NCI-H1092 (cell line): ENCODE results near the gene NOTCH3.

Experiments used
- DNase-seq: peaks from one replicate; lab custom pipeline; 2025; lab: John Stamatoyannopoulos, UW

NOTCH3 gene

DNA sequence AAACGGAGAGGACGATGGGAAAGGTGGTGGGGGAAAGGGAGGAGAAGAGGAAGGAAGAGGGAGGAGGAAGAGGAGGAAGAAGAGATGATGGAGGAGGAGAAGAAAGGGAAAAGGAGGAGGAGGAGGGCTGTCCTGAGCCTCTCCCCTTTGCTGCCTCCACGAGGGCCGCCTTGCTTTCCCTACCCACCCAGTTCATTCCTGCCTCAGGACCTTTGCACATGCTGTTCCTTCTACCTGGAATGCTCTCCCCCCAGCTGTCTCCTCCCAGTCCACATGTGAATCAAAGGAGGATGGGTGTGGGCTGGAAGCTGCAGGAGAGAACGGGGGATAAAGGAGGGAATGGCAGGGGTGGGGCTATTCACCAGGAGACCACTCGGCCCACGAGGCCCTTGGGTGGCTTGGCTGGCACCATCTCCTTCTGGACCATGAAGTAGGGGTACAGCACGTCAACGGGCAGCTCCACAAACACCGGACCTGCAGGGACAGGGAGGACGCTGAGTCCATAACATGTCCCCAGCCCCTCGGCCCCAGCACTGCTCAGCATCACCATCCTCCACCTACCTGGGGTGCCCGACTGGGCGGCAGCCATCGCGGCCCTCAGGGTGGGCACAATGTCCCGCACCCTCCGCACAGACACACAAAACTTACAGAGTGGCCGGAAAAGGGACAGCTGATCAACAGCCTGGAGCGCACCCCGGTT is 78.3 kb downstream of the NOTCH3 start:
- DNase-seq: no peak

DNA sequence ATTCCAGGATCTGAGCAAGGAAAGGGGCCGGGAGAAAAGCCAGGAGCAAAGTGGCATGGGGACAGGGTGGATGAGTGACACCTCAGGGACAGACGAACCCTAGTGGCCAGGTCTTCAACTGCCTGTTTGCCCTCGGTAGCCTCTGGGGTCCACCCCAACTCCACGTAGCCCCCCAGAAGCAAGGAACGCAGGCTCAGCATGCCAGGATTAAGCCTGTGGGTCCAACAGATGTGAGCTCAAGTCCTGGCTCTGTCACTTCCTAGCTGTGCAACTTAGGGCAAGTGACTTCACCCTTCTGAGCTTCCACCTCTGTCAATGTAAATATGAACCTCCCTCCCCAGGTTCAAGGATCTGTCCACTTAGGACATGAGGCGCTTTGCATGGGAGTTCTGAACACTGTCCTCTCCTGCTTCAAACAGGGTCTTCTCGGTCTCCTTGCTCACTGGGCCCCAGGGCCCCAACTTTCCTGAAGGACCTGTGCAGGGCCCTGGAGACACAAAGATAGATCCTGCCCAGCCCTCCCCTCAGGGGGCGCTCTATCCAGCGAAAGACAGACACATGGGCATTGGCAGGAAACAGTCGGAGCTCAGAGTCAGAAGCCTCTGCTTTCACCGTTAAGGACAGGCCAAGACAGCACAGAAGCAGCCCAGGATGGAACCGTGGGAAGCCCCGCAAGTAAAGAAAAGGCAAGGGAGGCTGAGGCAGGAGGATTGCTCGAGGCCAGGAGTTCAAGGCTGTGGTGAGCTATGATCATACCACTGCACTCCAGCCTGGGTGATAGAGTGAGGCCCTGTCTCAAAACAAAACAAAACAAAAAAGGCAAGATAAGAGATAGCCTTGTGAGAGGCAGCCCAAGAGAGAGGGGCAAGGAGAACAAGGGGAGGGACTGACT is 80.4 kb downstream of the NOTCH3 start:
- no peak for DNase-seq

- DNase-seq: no peak
These were observed 81.9 kb downstream of the NOTCH3 start for GRCh38 chr19:15118789-15119494.

DNA sequence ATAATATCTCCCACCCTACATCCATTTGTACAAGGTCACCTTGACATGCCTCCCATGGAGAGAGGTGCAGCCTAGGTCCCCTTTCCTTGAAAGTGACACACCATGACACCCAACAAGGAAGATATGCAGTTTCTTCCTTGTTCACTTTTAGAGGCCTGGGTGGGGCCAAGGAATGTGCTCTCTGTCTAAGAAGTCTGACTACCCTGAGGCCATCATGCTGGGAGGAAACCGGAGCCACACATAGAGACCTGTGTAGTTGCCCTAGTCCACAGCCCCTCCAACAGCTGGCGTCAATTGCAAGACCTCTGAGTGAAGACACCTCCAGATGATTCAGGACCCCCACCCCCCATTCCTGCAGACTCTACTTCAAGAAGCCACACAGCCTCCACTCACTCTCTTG is 82.5 kb downstream of the NOTCH3 start:
- DNase-seq: no peak

DNA sequence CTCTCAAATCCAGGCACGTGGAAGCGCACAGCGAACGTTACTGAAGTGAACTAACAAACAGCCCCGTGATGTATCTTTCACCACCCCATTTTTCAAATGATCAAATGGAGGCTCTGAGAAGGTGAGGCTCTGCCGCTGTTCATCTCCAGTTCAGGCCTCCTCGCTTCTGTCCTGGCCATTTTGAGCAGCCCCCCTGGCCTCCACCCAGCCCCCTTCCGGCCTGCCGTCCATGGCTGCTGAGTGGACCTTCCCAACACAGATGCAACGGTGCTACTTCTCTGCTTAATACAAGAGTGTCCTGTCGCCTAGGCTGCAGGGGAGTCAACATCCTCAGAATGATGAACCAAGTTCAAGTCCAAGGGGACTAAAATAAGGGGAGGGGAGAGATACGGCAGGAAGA is 83.9 kb downstream of the NOTCH3 start:
- DNase-seq: no peak

- no peak for DNase-seq
These were observed 84.8 kb downstream of the NOTCH3 start for GRCh38 chr19:15115762-15116615.

GRCh38 chr19:15115080-15115479 is 85.7 kb downstream of the NOTCH3 start:
- no peak for DNase-seq

- DNase-seq: no peak
These were observed 86.6 kb downstream of the NOTCH3 start for GRCh38 chr19:15114153-15114540.

DNA sequence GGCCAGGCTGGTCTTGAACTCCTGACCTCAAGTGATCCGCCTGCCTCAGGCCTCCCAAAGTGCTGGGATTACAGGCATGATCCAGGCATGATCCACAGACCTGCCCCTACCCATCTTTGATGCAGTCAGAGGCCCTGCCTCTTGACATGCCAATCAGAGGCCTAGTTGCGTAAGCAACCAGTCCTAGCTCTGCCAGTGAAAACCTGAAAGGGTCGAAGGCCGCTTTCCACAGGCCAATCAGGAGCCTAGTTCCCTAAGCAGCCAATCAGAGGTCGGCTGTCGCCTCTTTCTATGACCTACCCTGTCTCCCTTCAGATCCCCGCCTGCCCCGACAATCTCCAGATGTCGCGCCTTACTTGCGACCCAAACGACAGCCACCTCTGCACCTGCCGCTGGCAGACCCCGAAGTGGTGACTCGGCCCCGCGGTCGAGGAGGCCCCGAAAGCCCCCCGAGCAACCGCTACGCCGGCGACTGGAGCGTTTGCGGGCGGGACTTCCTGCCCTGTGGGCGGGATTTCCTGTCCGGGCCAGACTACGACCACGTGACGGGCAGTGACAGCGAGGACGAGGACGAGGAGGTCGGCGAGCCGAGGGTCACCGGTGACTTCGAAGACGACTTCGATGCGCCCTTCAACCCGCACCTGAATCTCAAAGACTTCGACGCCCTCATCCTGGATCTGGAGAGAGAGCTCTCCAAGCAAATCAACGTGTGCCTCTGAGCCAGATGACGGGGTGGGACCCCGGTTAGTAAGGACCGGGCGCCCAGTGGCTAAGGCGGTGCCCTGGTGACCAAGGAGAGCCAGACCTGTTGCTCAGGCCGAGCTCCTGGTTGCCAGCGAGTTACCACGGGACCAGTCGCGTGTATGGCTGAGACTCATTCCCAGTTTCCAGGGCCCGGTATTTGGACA is 87.3 kb downstream of the NOTCH3 start:
- no peak for DNase-seq

GRCh38 chr19:15112385-15112784 is 88.4 kb downstream of the NOTCH3 start:
- no peak for DNase-seq

- no peak for DNase-seq
These were observed 89.0 kb downstream of the NOTCH3 start for GRCh38 chr19:15111758-15112157.

- DNase-seq: no peak
These were observed 90.4 kb downstream of the NOTCH3 start for GRCh38 chr19:15110418-15110815.

GRCh38 chr19:15109768-15110417 is 90.9 kb downstream of the NOTCH3 start:
- DNase-seq: no peak
